A549 (cell line): ENCODE measurements around the gene NUB1.

Experiments
- CHD4 ChIP-seq: fragments of 200-600 bp; sonication (generic); IDR thresholded peaks from 2 replicates; pipeline ENCODE4 v1.6.1; 2016; ENCODE audit warnings: antibody characterized with exemption, mild to moderate bottlenecking, borderline replicate concordance
- CTCF ChIP-seq: fragments of >200 bp; sonication (Bioruptor Twin); formaldehyde crosslinking; IDR thresholded peaks from 3 replicates; pipeline ENCODE4 v1.5.1; 2016
- EP300 ChIP-seq, 2 experiments: fragments of >200 bp; sonication (Bioruptor Twin); formaldehyde crosslinking; IDR thresholded peaks; 2 replicates in 1 of 2; 3 replicates in 1 of 2; pipeline ENCODE4 v1.6.1; 2016 to 2017
- ESRRA ChIP-seq: fragments of 150-350 bp; IDR thresholded peaks from 2 replicates; pipeline ENCODE4 v1.6.1; 2014; ENCODE audit warnings: mild to moderate bottlenecking, low read length, borderline replicate concordance
- HOXA7 ChIP-seq: fragments of 250-450 bp; sonication (Bioruptor Pico); IDR thresholded peaks from 2 replicates; pipeline ENCODE4 v1.5.0; 2020; ENCODE audit warnings: mild to moderate bottlenecking, moderate library complexity
- MAX ChIP-seq: IDR thresholded peaks from 2 replicates; pipeline ENCODE4 v1.6.1; 2012
- MYC ChIP-seq: IDR thresholded peaks from 2 replicates; pipeline ENCODE4 v1.6.1; 2012; ENCODE audit warnings: mild to moderate bottlenecking, inconsistent platforms, low read length, improper control_type of control experiment, borderline replicate concordance
- POLR2A ChIP-seq: IDR thresholded peaks from 2 replicates; pipeline ENCODE4 v1.6.1; 2012; ENCODE audit warnings: mild to moderate bottlenecking, low read length
- RAD21 ChIP-seq, 2 experiments: fragments of >200 bp in 1 of 2; sonication (Bioruptor Twin) in 1 of 2; formaldehyde crosslinking in 1 of 2; IDR thresholded peaks in 1 of 2; conservative IDR thresholded peaks in 1 of 2; 2 replicates in 1 of 2; 3 replicates in 1 of 2; pipeline ENCODE4 v1.6.1; 2012 to 2018; ENCODE audit warnings: inconsistent platforms in 1 of 2
- RFX5 ChIP-seq: fragments of 450-650 bp; IDR thresholded peaks from 2 replicates; pipeline ENCODE4 v1.7.1; 2014; ENCODE audit warnings: antibody characterized with exemption, mild to moderate bottlenecking, moderate library complexity
- RNF2 ChIP-seq: fragments of 200-600 bp; sonication (generic); IDR thresholded peaks from 2 replicates; pipeline ENCODE4 v1.6.1; 2016; ENCODE audit warnings: low read depth, mild to moderate bottlenecking, antibody characterized with exemption, moderate library complexity, borderline replicate concordance
- SMC3 ChIP-seq: fragments of >200 bp; sonication (Bioruptor Twin); formaldehyde crosslinking; IDR thresholded peaks from 3 replicates; pipeline ENCODE4 v1.6.1; 2018; ENCODE audit warnings: inconsistent platforms
- TF ChIP-seq, protein P1 (sequence below): fragments of 450-650 bp; IDR thresholded peaks from 2 replicates; pipeline ENCODE4 v1.6.1; 2014; ENCODE audit warnings: antibody characterized with exemption

DNA sequence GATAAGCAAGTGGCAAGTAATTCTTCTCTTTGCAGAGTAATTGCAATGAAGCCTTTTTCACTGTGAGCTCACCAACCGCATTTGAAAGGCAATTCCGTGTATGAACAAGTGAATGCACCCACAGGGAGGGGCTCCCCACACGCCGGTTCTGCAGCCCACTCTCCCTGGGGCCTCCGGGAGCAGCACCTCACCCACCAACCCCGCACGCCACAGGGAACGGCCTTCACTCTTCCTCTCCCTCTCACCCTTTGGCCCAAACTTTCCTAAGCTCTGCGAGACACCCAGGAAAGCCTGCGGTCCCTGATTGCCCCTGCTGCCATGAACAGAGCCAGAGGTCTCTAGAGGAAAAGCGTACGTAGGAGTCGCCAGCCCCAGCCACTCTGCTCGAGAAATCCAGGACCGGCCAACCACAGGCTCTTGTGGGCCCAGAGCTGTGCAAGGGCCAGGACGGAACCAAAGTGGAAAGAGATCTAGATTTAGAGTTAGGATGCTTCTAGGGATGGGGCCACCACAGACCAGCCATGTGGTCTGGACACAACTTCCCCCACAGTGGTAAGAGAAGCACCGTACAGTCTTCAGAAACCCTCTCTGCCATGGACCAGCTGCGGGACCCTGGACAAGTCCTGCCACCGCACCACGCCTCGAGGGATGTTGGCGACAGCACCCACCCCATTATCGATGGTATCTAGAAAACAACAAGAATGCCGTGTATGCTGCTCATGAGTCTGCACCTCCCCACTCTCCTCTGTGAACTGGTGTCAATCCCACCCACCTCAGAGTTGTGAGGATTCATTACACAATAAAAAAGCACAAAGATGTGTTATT, 64.7 kb downstream of the NUB1 start:
- TF ChIP-seq, protein P1, sequence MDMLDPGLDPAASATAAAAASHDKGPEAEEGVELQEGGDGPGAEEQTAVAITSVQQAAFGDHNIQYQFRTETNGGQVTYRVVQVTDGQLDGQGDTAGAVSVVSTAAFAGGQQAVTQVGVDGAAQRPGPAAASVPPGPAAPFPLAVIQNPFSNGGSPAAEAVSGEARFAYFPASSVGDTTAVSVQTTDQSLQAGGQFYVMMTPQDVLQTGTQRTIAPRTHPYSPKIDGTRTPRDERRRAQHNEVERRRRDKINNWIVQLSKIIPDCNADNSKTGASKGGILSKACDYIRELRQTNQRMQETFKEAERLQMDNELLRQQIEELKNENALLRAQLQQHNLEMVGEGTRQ: no peak
- no peak for TF ChIP-seq RNF2
- no peak for TF ChIP-seq EP300 (IDR thresholded peaks at IDR 0.05)
- no peak for TF ChIP-seq RAD21 (conservative IDR thresholded peaks at IDR 0.05 in 1 of 2, IDR thresholded peaks at IDR 0.05 in 1 of 2)
- TF ChIP-seq HOXA7 (CRISPR knock-in tag): no peak
- no peak for TF ChIP-seq CTCF
- TF ChIP-seq SMC3: no peak
- no peak for TF ChIP-seq MAX
- TF ChIP-seq POLR2A: no peak
- no peak for TF ChIP-seq CHD4
- no peak for TF ChIP-seq MYC
- TF ChIP-seq ESRRA: no peak
- no peak for TF ChIP-seq RFX5
